Measurements from ENCODE around the gene CALML6.

GRCh38 chr1:1938613-1939295 is 23.7 kb downstream of the CALML6 start:
- TF ChIP-seq POLR2AphosphoS5 (IDR thresholded peaks at IDR 0.05; ENCODE audit: low read depth, low read length): no peak
- TF ChIP-seq POLR2A (IDR thresholded peaks at IDR 0.05; ENCODE audit: low read depth, low read length): no peak
- TF ChIP-seq TAF1 (IDR thresholded peaks at IDR 0.05; ENCODE audit: borderline replicate concordance, low read depth, low read length): no peak
